Hepatocyte (in vitro differentiated cells): ENCODE measurements around the gene SGMS1. TPM values are rescaled to one million over a fixed set of nuclear protein-coding genes. Genes with fewer than 3 reads are reported as not detected.
"Not testable (repeated sequence)": the region's sequence is repeated elsewhere in the genome, so short reads cannot be mapped to it uniquely, and the experiment has no call there.

Experiments
- DNase-seq: peaks from one replicate; pipeline ENCODE4 v3.0.0-alpha.2; 2016; ENCODE audit warnings: low spot score
- H2AFZ ChIP-seq: fragments of 200-600 bp; sonication (generic); 2 replicates; pipeline ENCODE4 v1.6.0; 2016; ENCODE audit warnings: antibody characterized with exemption, mild to moderate bottlenecking
- H3K27ac ChIP-seq: fragments of 200-600 bp; sonication (generic); 2 replicates; pipeline ENCODE4 v1.5.1; 2016; ENCODE audit warnings: mild to moderate bottlenecking
- H3K27me3 ChIP-seq: fragments of 200-600 bp; sonication (generic); 2 replicates; pipeline ENCODE4 v1.6.1; 2016
- H3K36me3 ChIP-seq: fragments of 200-600 bp; sonication (generic); replicated peaks from 2 replicates; pipeline ENCODE4 v1.5.1; 2016; ENCODE audit warnings: low read depth; ENCODE audit not compliant: insufficient read depth
- H3K4me1 ChIP-seq: fragments of 200-600 bp; sonication (generic); 2 replicates; pipeline ENCODE4 v1.5.1; 2016; ENCODE audit warnings: mild to moderate bottlenecking, moderate library complexity; ENCODE audit not compliant: insufficient read depth
- H3K4me2 ChIP-seq: fragments of 200-600 bp; sonication (generic); 2 replicates; pipeline ENCODE4 v1.6.0; 2016
- H3K4me3 ChIP-seq: fragments of 200-600 bp; sonication (generic); 2 replicates; pipeline ENCODE4 v1.5.1; 2016; ENCODE audit warnings: mild to moderate bottlenecking
- H3K79me2 ChIP-seq: fragments of 200-600 bp; sonication (generic); 2 replicates; pipeline ENCODE4 v1.6.0; 2017; ENCODE audit warnings: mild to moderate bottlenecking
- H3K9me2 ChIP-seq: fragments of 200-600 bp; sonication (generic); replicated peaks from 2 replicates; pipeline ENCODE4 v1.6.0; 2017; ENCODE audit warnings: mild to moderate bottlenecking; ENCODE audit not compliant: insufficient read depth
- H3K9me3 ChIP-seq: fragments of 200-600 bp; sonication (generic); 2 replicates; pipeline ENCODE4 v1.5.1; 2016; ENCODE audit warnings: low read depth, mild to moderate bottlenecking
- H4K20me1 ChIP-seq: fragments of 200-600 bp; sonication (generic); 2 replicates; pipeline ENCODE4 v1.6.0; 2016; ENCODE audit warnings: mild to moderate bottlenecking; ENCODE audit not compliant: insufficient read depth, poor library complexity, severe bottlenecking
- EZH2 ChIP-seq: fragments of 200-600 bp; sonication (generic); IDR thresholded peaks from 2 replicates; pipeline ENCODE4 v1.6.1; 2016; ENCODE audit warnings: antibody characterized with exemption, mild to moderate bottlenecking, borderline replicate concordance
- EZH2phosphoT487 ChIP-seq: fragments of 200-600 bp; sonication (generic); IDR thresholded peaks from one replicate; pipeline ENCODE4 v1.6.1; 2018; ENCODE audit warnings: antibody characterized with exemption, mild to moderate bottlenecking, low read depth, moderate library complexity; ENCODE audit not compliant: unreplicated experiment, severe bottlenecking
- WGBS: methylation state at CpG from one replicate; pipeline ENCODE4 v1.1.6; 2016; ENCODE audit warnings: low lambda C conversion rate; ENCODE audit errors: missing lambda C conversion rate; 5-methylcytosine and 5-hydroxymethylcytosine counted together
- polyA plus RNA-seq: library from polyadenylated mRNA; unstranded; fragments of >200 nt; fragmentation: Nextera tagmentation; extraction: Ambion mirVana; gene quantifications from 2 replicates; pipeline ENCODE4 v1.2.1, GENCODE V29; 2016
- total RNA-seq: library from RNA; depleted of rRNA; stranded (reverse); fragments of >200 nt; gene quantifications from 2 replicates; pipeline ENCODE4 v1.2.3, GENCODE V29; 2014
- TF ChIP-seq, protein P1 (sequence below): fragments of 200-600 bp; sonication (generic); IDR thresholded peaks from 2 replicates; pipeline ENCODE4 v1.5.1; 2016; ENCODE audit warnings: antibody characterized with exemption, mild to moderate bottlenecking; ENCODE audit not compliant: poor library complexity

SGMS1 gene
- total and polyA plus RNA-seq, 2 experiments from 2014 or later = 28.1 to 87.8 TPM

GRCh38 chr10:50551894-50552293 is 71.9 kb downstream of the SGMS1 start:
- 92% methylated on average over 2 of the region's 2 CpGs for WGBS
- Histone ChIP-seq H3K27me3 (no peaks in the 10 kb centered on the region), H3K79me2 (peaks cover 58% of the 10 kb centered on the region), H4K20me1 (peaks cover 1% of the 10 kb centered on the region), H3K27ac (no peak overlapping the region), H3K4me3 (no peak overlapping the region), H3K4me1 (peaks cover 30% of the 10 kb centered on the region), H3K9me2 (no peaks in the 10 kb centered on the region), H3K36me3 (no peaks in the 10 kb centered on the region), H3K9me3 (no peaks in the 10 kb centered on the region), H3K4me2 (no peak overlapping the region), H2AFZ (no peak overlapping the region)
- DNase-seq = no peak
- TF ChIP-seq EZH2phosphoT487 (no peak), EZH2 (no peak)
- TF ChIP-seq, protein P1, sequence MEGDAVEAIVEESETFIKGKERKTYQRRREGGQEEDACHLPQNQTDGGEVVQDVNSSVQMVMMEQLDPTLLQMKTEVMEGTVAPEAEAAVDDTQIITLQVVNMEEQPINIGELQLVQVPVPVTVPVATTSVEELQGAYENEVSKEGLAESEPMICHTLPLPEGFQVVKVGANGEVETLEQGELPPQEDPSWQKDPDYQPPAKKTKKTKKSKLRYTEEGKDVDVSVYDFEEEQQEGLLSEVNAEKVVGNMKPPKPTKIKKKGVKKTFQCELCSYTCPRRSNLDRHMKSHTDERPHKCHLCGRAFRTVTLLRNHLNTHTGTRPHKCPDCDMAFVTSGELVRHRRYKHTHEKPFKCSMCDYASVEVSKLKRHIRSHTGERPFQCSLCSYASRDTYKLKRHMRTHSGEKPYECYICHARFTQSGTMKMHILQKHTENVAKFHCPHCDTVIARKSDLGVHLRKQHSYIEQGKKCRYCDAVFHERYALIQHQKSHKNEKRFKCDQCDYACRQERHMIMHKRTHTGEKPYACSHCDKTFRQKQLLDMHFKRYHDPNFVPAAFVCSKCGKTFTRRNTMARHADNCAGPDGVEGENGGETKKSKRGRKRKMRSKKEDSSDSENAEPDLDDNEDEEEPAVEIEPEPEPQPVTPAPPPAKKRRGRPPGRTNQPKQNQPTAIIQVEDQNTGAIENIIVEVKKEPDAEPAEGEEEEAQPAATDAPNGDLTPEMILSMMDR = no peak

- H3K9me2 ChIP-seq = no peaks in the 10 kb centered on the region
- peak overlapping the region; percentile 45 for H3K27ac ChIP-seq
- H3K4me3 ChIP-seq = no peak overlapping the region
- no peaks in the 10 kb centered on the region for H3K27me3 ChIP-seq
- H3K4me1 ChIP-seq = peaks cover 23% of the 10 kb centered on the region
- H2AFZ ChIP-seq = no peak overlapping the region
- 47% methylated on average over 4 of the region's 4 CpGs for WGBS
- H3K36me3 ChIP-seq = no peaks in the 10 kb centered on the region
- no peaks in the 10 kb centered on the region for H4K20me1 ChIP-seq
- no peaks in the 10 kb centered on the region for H3K9me3 ChIP-seq
- H3K79me2 ChIP-seq = peaks cover 58% of the 10 kb centered on the region
- H3K4me2 ChIP-seq = peak overlapping the region; percentile 45
- peak; percentile 34 for DNase-seq
- TF ChIP-seq, protein P1 = no peak
- TF ChIP-seq EZH2phosphoT487 (no peak), EZH2 (no peak)
Observed at GRCh38 chr10:50550291-50550839, 73.4 kb downstream of the SGMS1 start.

- H3K27ac ChIP-seq, H3K9me2 ChIP-seq, H3K36me3 ChIP-seq, H3K4me2 ChIP-seq, H4K20me1 ChIP-seq, H3K4me3 ChIP-seq, H3K9me3 ChIP-seq, DNase-seq, H2AFZ ChIP-seq, H3K27me3 ChIP-seq: not testable (repeated sequence)
- WGBS = 95% methylated on average over 3 of the region's 3 CpGs
- Histone ChIP-seq H3K4me1 (peaks cover 18% of the 10 kb centered on the region), H3K79me2 (peaks cover 63% of the 10 kb centered on the region)
Observed at GRCh38 chr10:50549186-50549585, 74.6 kb downstream of the SGMS1 start.

- H3K27me3 ChIP-seq, DNase-seq, H3K9me3 ChIP-seq, H3K4me3 ChIP-seq, H3K27ac ChIP-seq, H4K20me1 ChIP-seq, H2AFZ ChIP-seq, H3K9me2 ChIP-seq, H3K36me3 ChIP-seq, H3K4me2 ChIP-seq: not testable (repeated sequence)
- H3K4me1 ChIP-seq = peaks cover 18% of the 10 kb centered on the region
- 88% methylated on average over 1 of the region's 1 CpG for WGBS
- peaks cover 64% of the 10 kb centered on the region for H3K79me2 ChIP-seq
Observed at GRCh38 chr10:50548481-50548880, 75.3 kb downstream of the SGMS1 start.

DNA sequence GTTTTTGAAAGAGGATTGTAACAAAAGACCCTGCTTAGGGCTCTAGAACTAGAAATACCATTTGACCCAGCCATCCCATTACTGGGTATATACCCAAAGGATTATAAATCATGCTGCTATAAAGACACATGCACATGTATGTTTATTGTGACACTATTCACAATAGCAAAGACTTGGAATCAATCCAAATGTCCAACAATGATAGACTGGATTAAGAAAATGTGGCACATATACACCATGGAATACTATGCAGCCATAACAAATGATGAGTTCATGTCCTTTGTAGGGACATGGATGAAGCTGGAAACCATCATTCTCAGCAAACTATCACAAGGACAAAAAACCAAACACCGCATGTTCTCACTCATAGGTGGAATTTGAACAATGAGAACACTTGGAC is 77.5 kb downstream of the SGMS1 start:
- H3K4me3 ChIP-seq, H3K9me2 ChIP-seq, DNase-seq, H4K20me1 ChIP-seq, H3K27me3 ChIP-seq, H3K4me2 ChIP-seq, H3K9me3 ChIP-seq, H2AFZ ChIP-seq, H3K36me3 ChIP-seq, H3K4me1 ChIP-seq: not testable (repeated sequence)
- Histone ChIP-seq H3K79me2 (peaks cover 76% of the 10 kb centered on the region), H3K27ac (peak overlapping the region; percentile 58)
- WGBS = 100% methylated on average over 1 of the region's 1 CpG
